Liver (tissue), 9 donors: Measurements from ENCODE around the gene INO80B. TPM values are rescaled to one million over a fixed set of nuclear protein-coding genes. Genes with fewer than 3 reads are reported as not detected.
"Not testable (repeated sequence)": the region's sequence is repeated elsewhere in the genome, so short reads cannot be mapped to it uniquely, and the experiment has no call there.

ENCODE experiments used
- DNase-seq: peaks from one replicate; pipeline ENCODE4 v3.0.0-alpha.2; 2017; ENCODE audit warnings: low spot score
- H3K27ac ChIP-seq, 2 donors: one replicate each; pipeline ENCODE4 v1.7.0; 2013; ENCODE audit warnings: inconsistent platforms in 2 of 2, low read length in 2 of 2, control low read depth in 1 of 2, low read depth in 1 of 2, mild to moderate bottlenecking in 1 of 2
- H3K27me3 ChIP-seq, 4 donors: one replicate each; pipeline versions ENCODE4 v1.6.1 to v1.7.0; 2013; ENCODE audit warnings: low read length in 3 of 4, inconsistent platforms in 1 of 4, mild to moderate bottlenecking in 1 of 4, moderate library complexity in 1 of 4; ENCODE audit not compliant: control insufficient read depth in 4 of 4, insufficient read depth in 4 of 4
- H3K36me3 ChIP-seq, 4 donors: one replicate each; pipeline versions ENCODE4 v1.6.1 to v1.7.0; 2013; ENCODE audit warnings: low read length in 3 of 4, mild to moderate bottlenecking in 3 of 4, low read depth in 1 of 4, moderate library complexity in 1 of 4; ENCODE audit not compliant: control insufficient read depth in 4 of 4, insufficient read depth in 3 of 4
- H3K4me1 ChIP-seq, 4 donors: one replicate each; pipeline versions ENCODE4 v1.6.1 to v1.7.0; 2013; ENCODE audit warnings: low read length in 3 of 4, mild to moderate bottlenecking in 3 of 4, moderate library complexity in 1 of 4; ENCODE audit not compliant: control insufficient read depth in 4 of 4, insufficient read depth in 4 of 4
- H3K4me3 ChIP-seq, 3 donors: one replicate each; pipeline versions ENCODE4 v1.6.1 to v1.7.0; 2013; ENCODE audit warnings: low read length in 3 of 3, control low read depth in 1 of 3, low read depth in 1 of 3, mild to moderate bottlenecking in 1 of 3
- H3K9ac ChIP-seq, 2 donors: one replicate each; pipeline ENCODE4 v1.7.0; 2013; ENCODE audit warnings: low read length in 2 of 2, mild to moderate bottlenecking in 2 of 2, moderate library complexity in 2 of 2, control low read depth in 1 of 2, low read depth in 1 of 2
- H3K9me3 ChIP-seq, 4 donors: one replicate each; pipeline versions ENCODE4 v1.6.1 to v1.7.0; 2013; ENCODE audit warnings: low read length in 3 of 4; ENCODE audit not compliant: control insufficient read depth in 4 of 4
- ATF3 ChIP-seq: IDR thresholded peaks from 2 replicates; pipeline ENCODE4 v1.6.1; 2016; ENCODE audit warnings: antibody characterized with exemption
- CTCF ChIP-seq: fragments of 150-350 bp; IDR thresholded peaks from 2 replicates; pipeline ENCODE4 v1.5.1; 2017; ENCODE audit warnings: improper control_type of control experiment, low read depth, low read length; ENCODE audit not compliant: missing input control
- EGR1 ChIP-seq, 2 donors: IDR thresholded peaks; 2 replicates each; pipeline ENCODE4 v1.6.1; 2016 to 2018; ENCODE audit warnings: antibody characterized with exemption in 2 of 2, low read depth in 2 of 2
- FOXA1 ChIP-seq: IDR thresholded peaks from 2 replicates; pipeline ENCODE4 v1.6.1; 2016; ENCODE audit warnings: antibody characterized with exemption
- FOXA2 ChIP-seq: IDR thresholded peaks from 2 replicates; pipeline ENCODE4 v1.6.1; 2016; ENCODE audit warnings: antibody characterized with exemption
- GABPA ChIP-seq, 2 donors: IDR thresholded peaks in 1 of 2; conservative IDR thresholded peaks in 1 of 2; 2 replicates each; pipeline ENCODE4 v1.6.1; 2016; ENCODE audit warnings: antibody characterized with exemption in 2 of 2, mild to moderate bottlenecking in 1 of 2, moderate library complexity in 1 of 2
- HNF4A ChIP-seq, 2 donors: conservative IDR thresholded peaks; 2 replicates each; pipeline ENCODE4 v1.6.1; 2016; ENCODE audit warnings: antibody characterized with exemption in 2 of 2, mild to moderate bottlenecking in 2 of 2
- HNF4G ChIP-seq: IDR thresholded peaks from 2 replicates; pipeline ENCODE4 v1.6.1; 2016; ENCODE audit warnings: antibody characterized with exemption
- JUND ChIP-seq, 2 donors: IDR thresholded peaks; 2 replicates each; pipeline ENCODE4 v1.6.1; 2016; ENCODE audit warnings: antibody characterized with exemption in 2 of 2
- MAX ChIP-seq: IDR thresholded peaks from 2 replicates; pipeline ENCODE4 v1.6.1; 2016; ENCODE audit warnings: antibody characterized with exemption
- NR2F2 ChIP-seq: IDR thresholded peaks from 2 replicates; pipeline ENCODE4 v1.6.1; 2016; ENCODE audit warnings: antibody characterized with exemption
- RAD21 ChIP-seq, 2 donors: IDR thresholded peaks; 2 replicates each; pipeline ENCODE4 v1.6.1; 2016; ENCODE audit warnings: antibody characterized with exemption in 2 of 2, mild to moderate bottlenecking in 2 of 2
- REST ChIP-seq: IDR thresholded peaks from 2 replicates; pipeline ENCODE4 v1.6.1; 2016; ENCODE audit warnings: antibody characterized with exemption, mild to moderate bottlenecking
- RXRA ChIP-seq, 2 donors: IDR thresholded peaks; 2 replicates each; pipeline ENCODE4 v1.6.1; 2017 to 2018; ENCODE audit warnings: antibody characterized with exemption in 2 of 2, mild to moderate bottlenecking in 1 of 2
- SP1 ChIP-seq: IDR thresholded peaks from 2 replicates; pipeline ENCODE4 v1.6.1; 2018; ENCODE audit warnings: antibody characterized with exemption, mild to moderate bottlenecking
- TAF1 ChIP-seq: conservative IDR thresholded peaks from 2 replicates; pipeline ENCODE4 v1.6.1; 2016; ENCODE audit warnings: antibody characterized with exemption, mild to moderate bottlenecking
- YY1 ChIP-seq: IDR thresholded peaks from 2 replicates; pipeline ENCODE4 v1.6.1; 2016; ENCODE audit warnings: antibody characterized with exemption, mild to moderate bottlenecking
- ZBTB33 ChIP-seq: IDR thresholded peaks from 2 replicates; pipeline ENCODE4 v1.6.1; 2016; ENCODE audit warnings: antibody characterized with exemption
- WGBS: extraction: QIAGEN DNeasy Blood & Tissue Kit; methylation state at CpG from one replicate; pipeline ENCODE4 v1.1.7; 2013; 5-methylcytosine and 5-hydroxymethylcytosine counted together
- polyA plus RNA-seq, 2 donors: library from polyadenylated mRNA; stranded (reverse) in 1 of 2; unstranded in 1 of 2; fragments of 200-250 nt in 1 of 2; fragments of >200 nt in 1 of 2; fragmentation: Nextera tagmentation in 1 of 2; extraction: Ambion mirVana in 1 of 2; gene quantifications; one replicate each; pipeline versions ENCODE4 v1.2.1 to v1.2.3, GENCODE V29; 2013 to 2015
- total RNA-seq, 2 donors: library from RNA; depleted of rRNA; stranded (reverse); fragments of >200 nt; gene quantifications; one replicate each; pipeline ENCODE4 v1.2.3, GENCODE V29; 2014
- donor health status: healthy.
- donor health status: healthy.
- donor health status: healthy.
- donor health status: healthy.
- donor health status: healthy.

INO80B gene
- total and polyA plus RNA-seq, 4 donors, result 2.7 to 14.8 (median 10.5) TPM

GRCh38 chr2:74482801-74483674, 28.2 kb downstream of the INO80B start, which contains the start of the genes CCDC142 and TTC31:
TSS of gene CCDC142 (minus strand) at chr2:74482998. CDS start at chr2:74482837, 161 bp downstream.
TSS of gene TTC31 (plus strand) at chr2:74483081. CDS start at chr2:74483096, 15 bp downstream.
- H3K36me3 ChIP-seq, result peaks cover 0 to 7% (median 0%) of the 10 kb centered on the region in 4 donors
- peaks cover 10 to 45% (median 37%) of the 10 kb centered on the region in 4 donors for H3K4me1 ChIP-seq
- H3K27me3 ChIP-seq, result no peaks in the 10 kb centered on the region
- H3K27ac ChIP-seq, result peak within 1 kb of the TSS; percentile 82 to 84
- WGBS, result under 1% methylated on average over 50 of the region's 50 CpGs
- H3K4me3 ChIP-seq, result peak within 1 kb of the TSS; percentile 67 to 95 (median 94)
- no peaks in the 10 kb centered on the region for H3K9me3 ChIP-seq
- H3K9ac ChIP-seq, result peak within 1 kb of the TSS; percentile 57 to 63
- DNase-seq, result peak; percentile 94
- peak; percentile 92 for TF ChIP-seq NR2F2
- TF ChIP-seq REST, result no peak
- TF ChIP-seq RAD21 (IDR thresholded peaks at IDR 0.05), result peak; percentile 89 to 92
- TF ChIP-seq YY1, result peak; percentile 100
- peak in 1 of 2 donors; percentile 9 for TF ChIP-seq JUND (IDR thresholded peaks at IDR 0.05)
- TF ChIP-seq GABPA (IDR thresholded peaks at IDR 0.05 in 1 of 2, conservative IDR thresholded peaks at IDR 0.05 in 1 of 2), result peak; percentile 88 to 98
- TF ChIP-seq SP1, result peak; percentile 83
- peak; percentile 48 for TF ChIP-seq ATF3
- peak; percentile 97 for TF ChIP-seq ZBTB33
- TF ChIP-seq TAF1, result peak; percentile 81
- no peak for TF ChIP-seq FOXA2
- TF ChIP-seq FOXA1, result no peak
- peak; percentile 90 to 92 for TF ChIP-seq HNF4A (conservative IDR thresholded peaks at IDR 0.05)
- TF ChIP-seq HNF4G, result peak; percentile 76
- peak; percentile 80 for TF ChIP-seq MAX
- no peak for TF ChIP-seq EGR1 (IDR thresholded peaks at IDR 0.05; ENCODE audit: low read depth in 2 of 2)
- peak; percentile 74 to 83 for TF ChIP-seq RXRA (IDR thresholded peaks at IDR 0.05)
- peak; percentile 91 for TF ChIP-seq CTCF

- not testable (repeated sequence) for H3K36me3 ChIP-seq, DNase-seq, H3K27me3 ChIP-seq, H3K9me3 ChIP-seq
- peak overlapping the region; percentile 6 to 63 for H3K9ac ChIP-seq
- WGBS, result 71% methylated on average over 19 of the region's 19 CpGs
- peaks cover 14 to 52% (median 43%) of the 10 kb centered on the region in 4 donors for H3K4me1 ChIP-seq
- peak overlapping the region in 1 of 2 donors; percentile 84 for H3K27ac ChIP-seq
- H3K4me3 ChIP-seq, result peak overlapping the region; percentile 67 to 95 (median 94)
Observed at GRCh38 chr2:74483675-74484164, 28.8 kb downstream of the INO80B start.
